GM13976 (cell line): ENCODE data around the gene GRM4.

ENCODE experiments used
- DNase-seq: peaks from one replicate; pipeline ENCODE4 v3.0.0; 2012; ENCODE audit warnings: low spot score
- CTCF ChIP-seq: IDR thresholded peaks from 2 replicates; pipeline ENCODE4 v1.5.1; 2012; ENCODE audit warnings: borderline replicate concordance, mild to moderate bottlenecking; ENCODE audit not compliant: insufficient read depth; ENCODE audit errors: extremely low read depth, missing control alignments, control extremely low read depth
- in situ Hi-C: fragments of 300-500 bp; cut with MboI; formaldehyde crosslinking; loops from one replicate; pipeline ENCODE4 v1.12.0; 2022; ENCODE audit warnings: low sequenced_read_pairs, mixed read lengths, inconsistent platforms; ENCODE audit not compliant: unreplicated experiment

GRM4 gene

GRCh38 chr6:34037151-34037550, 108.7 kb downstream of the GRM4 start:
- no peak for TF ChIP-seq CTCF
- in situ Hi-C loops: no loop called here
- no peak for DNase-seq

GRCh38 chr6:34036357-34037069, 109.4 kb downstream of the GRM4 start:
- peak; percentile 79 for DNase-seq
- in situ Hi-C loops: no loop called here
- no peak for TF ChIP-seq CTCF

- no peak for DNase-seq
- in situ Hi-C loops: no loop called here
- TF ChIP-seq CTCF: no peak
Observed at GRCh38 chr6:34035704-34036356, 110.1 kb downstream of the GRM4 start.

DNA sequence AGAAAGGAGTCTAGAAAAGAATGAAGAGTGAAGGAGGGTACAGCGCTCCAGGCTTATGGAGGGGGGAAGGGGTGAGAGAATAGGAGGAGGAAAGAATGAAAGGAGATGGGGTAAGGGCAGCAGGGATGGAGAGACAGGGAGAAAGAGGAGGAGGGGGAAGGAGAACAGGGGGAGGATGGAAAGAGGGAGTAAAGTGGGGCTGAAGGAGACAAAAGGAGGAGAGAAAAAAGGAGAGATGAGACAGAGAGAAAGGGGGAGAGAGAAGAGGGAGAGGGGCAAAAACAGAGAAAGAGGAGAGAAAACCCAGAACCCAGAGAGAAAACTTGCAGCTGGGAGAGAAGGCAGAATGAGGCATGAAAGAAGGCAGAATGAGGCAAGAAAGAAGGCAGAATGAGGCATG, 110.7 kb downstream of the GRM4 start:
- no peak for DNase-seq
- in situ Hi-C loops: no loop called here
- TF ChIP-seq CTCF: no peak

GRCh38 chr6:34032856-34033255, 113.0 kb downstream of the GRM4 start:
- in situ Hi-C loops: no loop called here
- TF ChIP-seq CTCF: no peak
- no peak for DNase-seq

- no peak for TF ChIP-seq CTCF
- in situ Hi-C loops: no loop called here
- DNase-seq: no peak
Observed at GRCh38 chr6:34031625-34032383, 114.1 kb downstream of the GRM4 start.
